Neural cell (in vitro differentiated cells): Measurements from ENCODE around the gene PKNOX2. TPM values are rescaled to one million over a fixed set of nuclear protein-coding genes. Genes with fewer than 3 reads are reported as not detected.

Experiments
- H2AFZ ChIP-seq: fragments of 200-600, 300-800 bp; sonication (generic), shearing (Covaris generic); 2 replicates; pipeline ENCODE4 v1.6.0; 2014; ENCODE audit warnings: low read depth, mild to moderate bottlenecking, antibody characterized with exemption, low read length, moderate library complexity
- H3F3A ChIP-seq: fragments of 200-600 bp; shearing (Covaris generic); 2 replicates; pipeline ENCODE4 v1.6.1; 2016; ENCODE audit warnings: mild to moderate bottlenecking, moderate library complexity, mixed read lengths, antibody characterized with exemption, low read length; ENCODE audit not compliant: insufficient read depth, poor library complexity, severe bottlenecking
- H3K27ac ChIP-seq: fragments of 200-600, 300-800 bp; sonication (generic), shearing (Covaris generic); 2 replicates; pipeline ENCODE4 v1.5.1; 2014; ENCODE audit warnings: mild to moderate bottlenecking, low read length, moderate library complexity
- H3K27me3 ChIP-seq: fragments of 300-800, 200-600 bp; sonication (generic), shearing (Covaris generic); 2 replicates; pipeline ENCODE4 v1.6.0; 2014; ENCODE audit warnings: mild to moderate bottlenecking, low read depth, low read length, moderate library complexity; ENCODE audit not compliant: insufficient read depth
- H3K36me3 ChIP-seq: fragments of 300-800, 200-600 bp; sonication (generic), shearing (Covaris generic); 2 replicates; pipeline ENCODE4 v1.5.1; 2014; ENCODE audit warnings: mild to moderate bottlenecking, antibody characterized with exemption, low read length, moderate library complexity; ENCODE audit not compliant: insufficient read depth
- H3K4me2 ChIP-seq: fragments of 300-800, 200-600 bp; sonication (generic), shearing (Covaris generic); 2 replicates; pipeline ENCODE4 v1.6.0; 2014; ENCODE audit warnings: mild to moderate bottlenecking, low read length
- H3K4me3 ChIP-seq: fragments of 300-800, 200-600 bp; sonication (generic), shearing (Covaris generic); 2 replicates; pipeline ENCODE4 v1.5.1; 2014; ENCODE audit warnings: mild to moderate bottlenecking, low read length, moderate library complexity
- H3K79me2 ChIP-seq: fragments of 200-600 bp; shearing (Covaris generic); replicated peaks from 2 replicates; pipeline ENCODE4 v1.6.0; 2014; ENCODE audit warnings: mild to moderate bottlenecking, low read length, moderate library complexity; ENCODE audit not compliant: insufficient read depth
- H3K9ac ChIP-seq: fragments of 300-800, 200-600 bp; sonication (generic), shearing (Covaris generic); 2 replicates; pipeline ENCODE4 v1.6.1; 2016; ENCODE audit warnings: mild to moderate bottlenecking, low read length, mixed read lengths
- H3K9me2 ChIP-seq: fragments of 200-600 bp; shearing (Covaris generic); 2 replicates; pipeline ENCODE4 v1.6.1; 2016; ENCODE audit warnings: mild to moderate bottlenecking, low read length, mixed read lengths; ENCODE audit not compliant: insufficient read depth
- H3K9me3 ChIP-seq: fragments of 200-600, 300-800 bp; sonication (generic), shearing (Covaris generic); 2 replicates; pipeline ENCODE4 v1.6.1; 2016; ENCODE audit warnings: mild to moderate bottlenecking, mixed run types, low read length, moderate library complexity, mixed read lengths
- H4K20me1 ChIP-seq: fragments of 200-600 bp; shearing (Covaris generic); 2 replicates; pipeline ENCODE4 v1.6.1; 2016; ENCODE audit warnings: mild to moderate bottlenecking, mixed run types; ENCODE audit not compliant: insufficient read depth
- CTCF ChIP-seq: fragments of 450-650 bp; IDR thresholded peaks from 2 replicates; pipeline ENCODE4 v1.5.1; 2014; ENCODE audit warnings: antibody characterized with exemption, mild to moderate bottlenecking, moderate library complexity; ENCODE audit not compliant: poor library complexity, severe bottlenecking
- EP300 ChIP-seq: fragments of 450-650 bp; conservative IDR thresholded peaks from 2 replicates; pipeline ENCODE4 v1.6.1; 2014; ENCODE audit warnings: antibody characterized with exemption, mild to moderate bottlenecking, moderate library complexity; ENCODE audit not compliant: poor library complexity, severe bottlenecking
- EZH2 ChIP-seq: fragments of 200-600, 300-800 bp; shearing (Covaris generic), sonication (generic); IDR thresholded peaks from 2 replicates; pipeline ENCODE4 v1.6.1; 2014; ENCODE audit warnings: antibody characterized with exemption, low read length, borderline replicate concordance, mild to moderate bottlenecking; ENCODE audit not compliant: insufficient read depth, poor library complexity, severe bottlenecking
- MXI1 ChIP-seq: fragments of 450-650 bp; conservative IDR thresholded peaks from 2 replicates; pipeline ENCODE4 v1.6.1; 2014; ENCODE audit warnings: antibody characterized with exemption, mild to moderate bottlenecking; ENCODE audit not compliant: poor library complexity, severe bottlenecking
- POLR2AphosphoS5 ChIP-seq: IDR thresholded peaks from 2 replicates; pipeline ENCODE4 v1.6.1; 2012
- RAD21 ChIP-seq: fragments of 450-650 bp; conservative IDR thresholded peaks from 2 replicates; pipeline ENCODE4 v1.6.1; 2014; ENCODE audit warnings: antibody characterized with exemption, mild to moderate bottlenecking, moderate library complexity
- REST ChIP-seq: IDR thresholded peaks from 2 replicates; pipeline ENCODE4 v1.6.1; 2012; ENCODE audit warnings: borderline replicate concordance
- SMC3 ChIP-seq: fragments of 450-650 bp; conservative IDR thresholded peaks from 2 replicates; pipeline ENCODE4 v1.6.1; 2014; ENCODE audit warnings: antibody characterized with exemption, mild to moderate bottlenecking, moderate library complexity; ENCODE audit not compliant: poor library complexity
- TAF1 ChIP-seq: IDR thresholded peaks from 2 replicates; pipeline ENCODE4 v1.6.1; 2012; ENCODE audit warnings: low read depth
- polyA plus RNA-seq: library from polyadenylated mRNA; depleted of rRNA; stranded (reverse); fragments of >200 nt; gene quantifications from 2 replicates; pipeline ENCODE4 v1.2.3, GENCODE V29; 2014

Gene PKNOX2
- polyA plus RNA-seq, 1 donor from 2014 or later = 0.99 TPM

GRCh38 chr11:125173556-125173955 lies 9.0 kb downstream of the PKNOX2 start:
- H3K36me3 ChIP-seq = no peaks in the 10 kb centered on the region
- no peaks in the 10 kb centered on the region for H3F3A ChIP-seq
- H3K4me3 ChIP-seq = no peak overlapping the region
- H3K9ac ChIP-seq = no peak overlapping the region
- TF ChIP-seq RAD21 (no peak), REST (no peak), EZH2 (no peak), EP300 (no peak), SMC3 (no peak), MXI1 (no peak)
- no peaks in the 10 kb centered on the region for H3K27me3 ChIP-seq
- no peak overlapping the region for H3K27ac ChIP-seq
- peaks cover 39% of the 10 kb centered on the region for H3K79me2 ChIP-seq
- no peaks in the 10 kb centered on the region for H4K20me1 ChIP-seq
- no peak overlapping the region for H3K4me2 ChIP-seq
- no peaks in the 10 kb centered on the region for H3K9me2 ChIP-seq
- no peaks in the 10 kb centered on the region for H3K9me3 ChIP-seq
- H2AFZ ChIP-seq = no peak overlapping the region

GRCh38 chr11:125174057-125174456 lies 9.5 kb downstream of the PKNOX2 start:
- Histone ChIP-seq H3K9ac (no peak overlapping the region), H3K9me2 (no peaks in the 10 kb centered on the region), H3K36me3 (no peaks in the 10 kb centered on the region), H3F3A (no peaks in the 10 kb centered on the region), H2AFZ (no peak overlapping the region), H4K20me1 (no peaks in the 10 kb centered on the region), H3K27me3 (no peaks in the 10 kb centered on the region), H3K9me3 (no peaks in the 10 kb centered on the region), H3K27ac (no peak overlapping the region), H3K79me2 (peaks cover 34% of the 10 kb centered on the region), H3K4me3 (no peak overlapping the region), H3K4me2 (no peak overlapping the region)
- TF ChIP-seq SMC3 (no peak), EZH2 (no peak), MXI1 (no peak), TAF1 (no peak), REST (no peak), EP300 (no peak), RAD21 (no peak), POLR2AphosphoS5 (no peak), CTCF (no peak)
